ENCODE data around the gene KCTD1.

Gene KCTD1

DNA sequence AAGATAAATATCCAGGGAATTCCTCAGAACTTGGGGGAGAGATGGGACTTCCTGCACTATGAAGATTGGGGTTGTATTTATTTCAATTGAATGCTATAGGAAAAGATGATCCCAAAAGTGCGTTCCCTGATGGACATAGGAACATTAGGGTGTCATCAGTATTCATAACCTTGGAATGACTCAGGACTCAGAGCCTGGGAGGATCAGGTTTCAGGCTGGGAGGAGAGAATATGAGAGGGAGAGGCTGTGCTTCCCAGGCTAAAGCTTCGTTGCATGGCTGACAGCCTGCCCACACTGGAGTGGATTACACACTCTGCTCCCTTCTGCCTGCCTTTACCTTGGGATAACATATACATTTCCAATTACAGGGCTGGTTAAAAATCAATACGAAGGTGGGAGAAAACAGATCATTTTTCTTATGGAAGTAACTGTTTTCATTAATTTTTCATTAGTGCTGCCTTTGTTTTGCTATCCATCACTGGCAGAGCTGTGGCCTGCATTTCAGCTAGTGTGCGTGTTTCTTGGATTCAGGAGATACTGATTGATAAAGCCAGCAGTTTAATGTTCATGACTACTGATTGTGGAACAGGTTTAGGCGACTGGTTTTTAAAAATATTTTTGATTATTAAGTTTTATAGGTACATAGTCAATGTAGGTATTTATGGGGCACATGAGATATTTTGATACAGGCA is 118.7 kb downstream of the KCTD1 start:
- DNase-seq (ENCODE audit: low read depth in 2 of 2) = no peak

DNA sequence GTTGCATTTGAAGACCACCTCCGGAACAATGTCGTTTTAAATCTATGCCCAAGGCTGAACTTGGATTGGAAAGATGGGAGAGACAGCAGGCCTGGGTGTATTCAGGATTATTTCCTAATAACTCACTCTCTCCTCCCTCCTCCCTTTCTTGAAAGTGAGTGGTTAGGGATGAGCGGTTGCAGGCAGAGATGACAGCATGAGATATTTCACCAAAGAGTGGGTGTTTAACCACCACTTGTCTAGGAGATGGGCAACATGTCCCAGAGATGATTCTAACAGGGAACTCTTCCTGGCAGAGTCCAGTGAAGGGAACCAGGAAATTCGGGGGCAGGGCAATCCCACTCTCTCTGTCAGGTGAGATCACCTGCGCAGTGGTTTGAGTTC is 123.2 kb downstream of the KCTD1 start:
- no peak for DNase-seq (ENCODE audit: low read depth in 2 of 2)

DNA sequence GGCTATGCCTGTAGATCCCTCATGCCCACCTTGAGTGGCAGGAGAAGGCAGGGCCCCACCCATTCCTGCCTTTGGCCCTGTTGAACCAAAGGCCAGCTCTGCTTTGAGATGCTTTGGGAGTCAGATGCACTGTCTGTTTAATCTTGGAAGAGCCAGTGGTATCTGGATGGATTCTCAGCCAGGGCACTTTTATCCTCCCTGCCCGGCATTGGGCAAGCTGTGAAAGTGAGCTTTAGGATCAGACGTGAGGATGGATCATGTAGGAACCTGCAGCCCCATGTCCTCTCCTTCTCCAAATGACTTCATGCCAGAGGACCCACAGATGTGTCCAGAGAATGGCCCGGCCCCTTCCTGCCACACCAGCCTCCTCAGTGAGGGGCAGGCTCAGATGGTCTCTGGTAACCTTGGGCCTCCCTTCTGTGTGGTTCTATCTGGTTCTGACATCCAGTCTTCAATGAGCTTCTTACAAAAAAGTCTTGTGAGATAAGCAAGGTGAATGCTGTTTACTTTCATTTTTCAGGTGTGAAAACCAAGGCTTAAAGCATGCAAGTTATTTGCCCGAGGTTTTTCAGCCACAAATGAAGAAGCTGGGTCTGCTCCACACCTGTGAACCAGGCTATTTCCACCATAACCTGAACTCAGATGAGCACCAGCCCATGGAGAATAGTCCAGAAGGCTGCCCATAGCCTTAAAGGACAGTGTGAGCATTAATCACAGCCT is 123.8 kb downstream of the KCTD1 start:
- no peak for DNase-seq (ENCODE audit: low read depth in 2 of 2)

DNA sequence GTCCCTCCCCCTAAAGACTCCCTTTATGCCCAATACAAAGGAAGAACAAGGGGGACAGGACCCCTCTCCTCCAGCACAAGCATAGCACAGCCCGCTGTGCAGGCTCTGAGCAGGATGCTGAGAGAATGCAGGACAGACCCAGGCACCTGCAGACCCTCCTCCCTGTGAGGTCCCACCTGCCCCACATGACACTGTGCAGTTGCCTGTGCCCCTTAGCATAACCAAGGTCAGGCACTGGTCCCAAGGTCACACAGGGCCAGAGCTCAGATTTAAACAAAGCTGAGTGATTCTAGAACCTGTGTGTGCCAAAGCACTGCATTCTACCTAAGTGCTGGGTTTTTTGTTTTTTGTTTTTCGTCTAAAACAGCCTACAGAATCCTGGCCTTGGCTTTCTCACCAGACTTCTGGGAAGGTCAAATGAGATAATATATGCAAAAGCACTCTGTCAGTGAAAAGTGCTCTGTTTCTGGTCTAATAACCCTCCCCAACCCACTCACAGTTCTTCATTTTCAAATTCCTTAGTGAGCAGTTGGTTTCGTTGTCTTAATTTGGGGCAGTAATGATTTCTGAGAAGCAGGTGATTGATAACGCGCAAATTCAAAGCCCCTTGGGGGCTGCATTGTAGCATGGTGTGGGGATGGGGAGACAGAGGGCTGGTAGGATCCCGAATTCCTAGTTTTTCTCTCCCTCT is 125.7 kb downstream of the KCTD1 start:
- DNase-seq (ENCODE audit: low read depth in 2 of 2) = no peak

DNA sequence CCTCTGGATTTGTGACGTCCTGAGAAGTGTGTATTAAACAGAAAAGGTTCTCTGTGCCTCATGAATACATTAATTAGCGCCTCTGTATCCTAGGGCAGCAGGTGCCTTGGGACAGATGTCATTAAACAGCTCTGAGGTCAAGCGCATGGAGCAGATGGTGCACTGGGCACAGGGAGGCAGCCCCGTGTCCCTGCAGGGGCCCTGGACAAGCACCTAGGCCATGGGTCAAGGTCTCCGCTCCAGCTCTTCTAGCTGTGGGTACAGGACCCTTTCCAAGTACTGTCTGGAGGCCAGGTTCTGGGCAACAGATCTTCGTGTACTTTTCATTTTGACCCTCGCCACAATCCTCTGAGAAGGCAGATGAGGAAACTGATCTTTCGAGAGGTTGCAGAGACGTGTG is 126.4 kb downstream of the KCTD1 start:
- no peak for DNase-seq (ENCODE audit: low read depth in 2 of 2)

DNA sequence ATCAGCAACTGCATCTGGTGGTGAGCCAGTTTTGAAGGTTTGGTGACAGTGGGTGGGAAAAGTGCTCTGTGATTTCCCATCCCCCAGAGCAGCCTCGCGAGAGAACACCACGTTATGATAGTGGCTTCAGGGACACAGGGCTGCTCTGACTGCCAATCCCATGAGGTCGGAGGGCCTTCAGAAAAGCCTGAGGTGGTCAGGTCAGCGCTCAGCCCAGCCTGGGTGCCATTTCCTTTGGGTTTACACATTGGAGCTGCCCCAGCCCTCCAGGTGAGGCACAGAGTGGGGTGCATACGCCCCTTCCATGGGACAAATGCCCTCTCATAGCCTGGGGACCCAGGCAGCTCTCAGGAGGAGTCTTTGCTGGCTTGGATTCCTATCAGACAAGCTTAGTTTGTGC is 126.8 kb downstream of the KCTD1 start:
- no peak for DNase-seq (ENCODE audit: low read depth in 2 of 2)

DNA sequence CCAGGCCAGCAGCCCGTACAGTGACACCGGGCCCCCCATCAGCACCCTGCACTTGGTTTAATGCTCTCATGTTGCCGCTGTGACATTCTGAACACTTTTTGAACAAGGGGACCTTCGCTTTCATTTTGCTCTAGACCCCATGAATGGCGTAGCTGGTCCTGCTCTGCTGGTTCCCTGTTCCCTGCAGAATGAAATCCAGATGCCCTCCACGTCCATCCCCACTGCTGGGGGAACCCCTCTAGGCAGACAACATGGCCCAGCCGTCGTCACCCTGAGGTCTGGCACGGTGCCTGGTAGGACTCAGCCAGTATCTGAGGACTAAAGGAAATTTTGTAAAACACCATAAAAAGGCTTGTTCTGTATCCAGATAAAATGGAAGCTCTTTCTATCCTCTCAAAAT is 128.6 kb downstream of the KCTD1 start:
- no peak for DNase-seq (ENCODE audit: low read depth in 2 of 2)

DNA sequence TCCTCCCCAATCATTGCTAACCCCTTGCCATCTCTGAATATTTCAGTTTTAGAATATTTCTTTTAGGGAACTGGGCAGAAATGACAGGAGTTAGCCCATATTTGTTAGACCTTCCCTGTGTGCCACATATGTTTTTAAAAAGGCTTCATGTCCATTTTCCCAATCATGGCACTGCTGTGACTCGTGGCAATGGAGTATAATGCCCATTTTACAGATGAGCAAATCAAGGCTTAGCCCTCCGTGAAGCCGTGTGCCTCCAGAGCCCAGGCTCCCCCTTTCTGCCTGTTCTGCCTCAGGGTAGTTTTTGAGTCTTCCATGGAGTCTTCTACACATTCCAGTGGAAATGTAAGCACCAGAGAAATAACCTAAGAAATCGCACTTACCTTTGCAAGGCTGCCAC is 130.1 kb downstream of the KCTD1 start:
- no peak for DNase-seq (ENCODE audit: low read depth in 2 of 2)

DNA sequence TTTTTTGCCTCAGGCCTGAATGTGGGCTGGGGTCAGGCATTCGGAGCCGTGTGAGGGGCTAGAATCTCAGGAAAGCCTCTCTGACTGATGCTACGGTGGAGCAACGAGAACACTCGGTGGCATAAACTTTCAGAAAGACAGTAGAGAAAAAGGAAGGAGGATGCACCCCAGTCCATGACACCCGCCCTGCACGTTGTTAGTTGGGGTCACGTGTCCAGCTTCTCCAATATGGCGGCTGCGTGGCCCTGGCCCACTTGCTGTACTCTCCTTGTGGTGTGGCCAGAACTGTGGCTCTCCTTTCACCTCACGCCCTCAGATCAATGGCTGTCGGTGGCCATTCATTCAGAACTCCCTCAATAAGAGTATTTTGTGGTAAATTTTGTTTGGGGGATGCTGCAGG is 131.2 kb downstream of the KCTD1 start:
- no peak for DNase-seq (ENCODE audit: low read depth in 2 of 2)

DNA sequence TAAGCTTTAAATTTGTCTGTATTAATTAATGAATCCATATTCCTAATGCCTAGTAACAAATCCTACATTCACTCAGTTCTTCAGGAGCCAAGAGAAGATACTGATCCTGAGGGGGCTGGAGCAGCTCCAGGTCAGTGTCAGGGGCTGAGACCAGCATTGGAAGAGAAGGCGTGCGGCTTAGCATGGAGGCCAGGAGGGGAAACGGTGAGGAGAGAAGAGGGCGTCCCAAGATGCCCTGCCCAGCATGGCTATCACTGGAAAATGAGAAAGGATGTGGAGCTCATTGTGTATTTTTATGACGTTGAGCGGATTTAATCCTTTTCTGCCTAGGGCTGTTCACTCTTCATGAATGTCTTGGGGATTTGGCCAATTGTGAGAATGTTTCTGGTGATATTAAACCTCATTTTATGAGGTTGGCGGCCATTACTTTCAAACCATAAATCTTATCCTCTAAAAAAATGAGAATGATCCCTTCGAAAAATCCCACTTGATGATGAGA is 131.7 kb downstream of the KCTD1 start:
- no peak for DNase-seq (ENCODE audit: low read depth in 2 of 2)

DNA sequence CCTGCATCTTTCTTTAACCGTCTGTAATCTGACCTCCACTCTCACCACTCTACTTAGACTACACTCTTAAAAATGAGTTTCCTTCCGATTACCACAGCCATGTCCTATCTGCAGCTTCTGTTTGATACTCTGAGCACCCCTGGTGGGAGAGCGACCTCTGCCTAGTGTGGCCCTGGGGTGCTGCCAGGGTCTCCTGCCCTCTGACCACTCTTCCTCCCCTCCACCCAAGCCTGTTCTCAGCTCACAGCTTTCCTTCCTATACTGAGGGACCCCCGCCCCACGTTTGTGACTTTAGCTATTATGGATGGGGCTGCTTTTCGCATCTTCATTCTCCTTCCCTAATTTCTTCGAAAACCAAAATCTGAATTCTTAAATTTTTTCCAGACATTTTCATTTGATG is 132.7 kb downstream of the KCTD1 start:
- no peak for DNase-seq (ENCODE audit: low read depth in 2 of 2)

DNA sequence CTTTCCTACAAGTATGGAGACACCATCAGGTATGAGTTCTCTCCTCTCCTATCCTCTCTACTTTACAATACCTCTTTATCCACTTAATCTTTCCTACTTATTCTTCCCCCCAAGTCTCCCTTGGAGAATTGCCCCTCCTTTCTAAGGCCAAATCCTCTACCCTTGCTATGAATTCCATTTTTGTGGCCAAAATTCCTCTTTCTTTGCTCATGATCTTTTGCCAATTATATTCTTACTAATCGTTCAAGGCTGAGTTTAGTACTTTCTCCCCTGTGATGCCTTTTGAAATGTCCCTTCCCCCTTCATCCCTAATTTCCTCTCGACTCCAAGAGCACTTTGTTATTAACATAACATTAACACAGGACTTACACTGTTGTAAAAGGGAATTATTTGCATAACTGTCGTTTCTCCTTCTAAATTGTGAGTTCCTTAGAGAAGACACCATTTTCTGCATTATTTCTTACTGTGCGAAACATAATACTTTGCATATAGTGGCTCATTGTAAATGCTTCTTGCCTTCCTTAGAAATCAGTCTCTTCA is 133.4 kb downstream of the KCTD1 start:
- DNase-seq (ENCODE audit: low read depth in 2 of 2) = no peak

DNA sequence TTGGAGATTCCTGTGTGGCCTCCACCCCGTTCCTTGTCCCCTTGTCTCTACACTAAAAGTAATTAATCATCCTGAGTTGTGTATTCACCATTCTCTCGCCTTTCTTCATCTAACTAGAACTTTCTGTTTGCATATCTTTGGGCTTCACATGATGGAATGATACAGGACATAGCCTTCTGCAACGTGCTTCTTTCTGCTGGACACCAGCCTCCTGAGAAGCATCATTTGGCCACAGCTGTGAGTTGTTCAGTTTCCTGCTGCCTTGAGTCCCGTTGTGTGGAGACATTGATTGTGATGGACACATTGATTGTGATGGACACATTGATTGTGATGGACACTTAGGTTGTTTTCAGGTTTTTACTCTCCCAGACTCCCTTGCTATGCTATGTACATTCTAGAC is 139.3 kb downstream of the KCTD1 start:
- no peak for DNase-seq (ENCODE audit: low read depth in 2 of 2)

DNA sequence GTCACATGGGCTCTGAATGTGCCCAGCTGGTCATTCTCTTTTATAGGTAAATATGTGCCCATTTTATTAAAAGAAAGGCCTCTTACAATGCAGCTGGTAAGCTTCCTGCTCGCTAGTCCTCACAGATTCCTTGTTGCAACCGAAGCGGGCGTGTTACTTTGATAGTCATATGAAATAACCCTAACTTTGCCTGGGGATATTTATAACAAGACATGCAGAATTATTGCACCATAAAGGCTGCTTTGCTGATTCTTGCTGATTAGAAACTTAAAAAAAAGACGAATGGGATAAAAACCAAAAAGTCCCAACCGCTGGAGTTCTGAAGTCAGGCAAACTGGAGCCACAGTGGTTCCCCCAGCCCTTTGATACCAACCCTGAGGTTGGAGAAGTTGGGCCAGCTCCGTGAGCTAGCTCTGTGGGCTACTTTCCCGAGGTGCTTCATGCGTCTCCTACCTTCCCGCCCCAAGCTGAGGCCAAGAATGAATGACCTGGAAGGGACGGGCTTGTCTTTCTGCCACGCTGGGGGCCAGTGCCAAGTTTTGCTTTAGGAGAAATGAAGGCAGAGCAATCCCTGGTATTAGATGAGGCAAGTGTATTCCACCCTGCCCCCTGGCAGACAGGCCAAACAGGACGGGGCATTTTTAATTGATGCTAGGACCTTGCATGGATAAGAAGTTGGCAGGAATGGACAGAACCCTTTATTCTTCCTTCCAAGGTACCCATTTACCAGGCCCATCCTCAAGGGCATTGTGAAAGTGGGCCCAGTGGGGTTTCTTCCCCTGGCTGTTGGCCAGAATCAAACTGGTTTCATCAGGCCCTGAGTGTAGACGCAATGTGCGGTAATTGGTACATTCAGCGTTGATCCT is 140.4 kb downstream of the KCTD1 start:
- no peak for DNase-seq (ENCODE audit: low read depth in 2 of 2)

DNA sequence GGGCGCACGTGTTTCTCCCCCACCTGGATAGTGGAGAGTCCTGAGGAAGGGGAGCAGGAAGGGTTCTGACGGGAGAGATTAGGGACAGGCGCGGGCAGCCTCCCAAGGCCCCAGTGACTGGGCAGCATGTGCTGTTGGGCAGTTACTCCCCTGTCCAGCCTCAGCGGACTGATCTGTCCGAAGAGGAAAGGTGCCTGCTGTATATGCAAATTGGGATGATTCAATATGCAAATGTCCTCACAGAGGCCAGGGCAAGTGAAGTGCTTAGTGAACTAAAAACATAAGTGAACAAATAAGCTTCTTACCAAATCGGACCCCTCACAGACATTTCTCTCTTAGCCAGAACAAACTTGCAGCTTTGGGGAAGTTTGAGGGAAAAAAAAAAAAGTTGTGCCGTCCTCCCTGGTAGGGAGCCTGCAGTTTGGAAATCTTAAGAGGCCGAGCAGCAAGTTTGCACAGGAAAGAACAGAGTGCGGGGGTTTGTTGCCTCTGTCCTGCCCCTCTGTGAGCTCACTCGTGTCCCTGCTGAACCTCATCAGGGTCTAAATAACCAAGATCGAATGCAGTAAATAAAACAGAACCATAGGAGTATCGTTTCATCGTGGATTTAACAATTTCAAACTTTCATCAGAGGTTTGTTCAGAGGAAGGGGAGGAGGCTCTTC is 141.4 kb downstream of the KCTD1 start:
- DNase-seq (ENCODE audit: low read depth in 2 of 2) = no peak

DNA sequence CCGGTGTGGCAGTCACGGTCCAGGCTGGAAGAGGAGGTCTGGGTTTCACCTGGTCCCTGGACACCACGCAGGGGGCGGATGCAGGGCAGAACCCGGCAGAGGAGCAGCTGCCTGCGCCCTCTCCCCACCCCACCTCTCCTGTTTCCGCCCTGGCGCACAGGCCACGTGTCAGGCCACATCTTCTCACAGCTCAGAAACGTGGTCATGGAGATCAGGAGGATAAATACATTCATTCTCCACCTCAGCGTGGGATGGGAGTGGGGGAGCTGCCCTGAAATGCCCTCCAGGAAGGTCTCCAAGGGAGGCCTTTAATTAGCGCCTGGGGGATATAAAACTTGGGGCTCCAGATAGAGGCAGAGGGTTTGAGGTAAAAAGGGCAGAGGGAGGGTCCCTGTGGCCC is 142.0 kb downstream of the KCTD1 start:
- no peak for DNase-seq (ENCODE audit: low read depth in 2 of 2)

DNA sequence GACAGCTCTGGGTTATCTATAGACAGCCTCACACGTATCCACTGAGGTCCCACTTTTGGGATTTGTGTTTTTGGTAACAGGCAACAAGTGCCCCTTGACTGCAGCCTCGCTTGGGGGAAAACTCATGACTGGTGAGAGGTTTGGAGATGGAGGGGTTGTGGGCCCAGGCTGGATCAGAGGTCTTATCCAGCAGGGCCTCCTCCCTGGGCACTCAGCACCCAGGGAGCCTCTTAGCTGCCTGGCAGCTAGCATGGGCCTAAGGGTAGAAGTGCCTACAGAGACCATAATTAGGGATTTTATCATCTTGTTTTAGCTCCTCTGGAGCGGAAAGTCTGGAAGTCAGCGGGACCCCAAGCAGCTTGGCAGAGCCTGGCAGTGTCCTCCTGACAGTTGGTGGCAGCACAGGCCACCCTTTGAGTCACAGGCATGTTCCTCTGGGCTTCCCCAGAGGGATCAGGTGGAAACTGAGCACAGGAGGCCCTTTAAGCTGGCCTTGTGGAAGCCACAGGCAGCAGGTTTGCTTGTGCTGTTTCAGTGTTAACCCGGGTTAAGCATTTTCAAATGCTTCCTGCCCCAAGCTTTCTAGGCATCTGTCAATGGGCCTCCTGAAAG is 143.1 kb downstream of the KCTD1 start:
- no peak for DNase-seq (ENCODE audit: low read depth in 2 of 2)
